Left colon (tissue), 2 donors: ENCODE measurements around the gene PLA2G6. TPM values are rescaled to one million over a fixed set of nuclear protein-coding genes. Genes with fewer than 3 reads are reported as not detected.

Experiments
- ATAC-seq: fragments of 200-7000 bp; cut with Tn5 transposase; one replicate; pipeline ENCODE4 v1.9.1; 2020; ENCODE audit warnings: mild to moderate bottlenecking, moderate library complexity
- DNase-seq, 2 donors: peaks; one replicate each; pipeline ENCODE4 v3.0.0-alpha.2; 2020
- intact Hi-C, 2 donors: fragments of 100-400 bp; cut with DNase I in 1 of 2; cut with micrococcal nuclease in 1 of 2; formaldehyde crosslinking; loops; one replicate each; pipeline versions ENCODE4 v1.11.2 to v1.14.0; 2022; cut with DNase I, micrococcal nuclease
- total RNA-seq, 2 donors: library from RNA; stranded (reverse); fragmentation: NEBNext Ultra II Directional; extraction: Animal tissue kit (Norgen Biotek cat#: 25700); gene quantifications; one replicate each; pipeline ENCODE4 v1.2.1, GENCODE V29; 2021
- donor health status: DM: no; HTN: no; CAD: no.
- donor health status: DM: yes; HTN: yes; CAD: no.

Gene PLA2G6
- total RNA-seq, 2 donors from 2014 or later, result 21.2 to 24.9 TPM

DNA sequence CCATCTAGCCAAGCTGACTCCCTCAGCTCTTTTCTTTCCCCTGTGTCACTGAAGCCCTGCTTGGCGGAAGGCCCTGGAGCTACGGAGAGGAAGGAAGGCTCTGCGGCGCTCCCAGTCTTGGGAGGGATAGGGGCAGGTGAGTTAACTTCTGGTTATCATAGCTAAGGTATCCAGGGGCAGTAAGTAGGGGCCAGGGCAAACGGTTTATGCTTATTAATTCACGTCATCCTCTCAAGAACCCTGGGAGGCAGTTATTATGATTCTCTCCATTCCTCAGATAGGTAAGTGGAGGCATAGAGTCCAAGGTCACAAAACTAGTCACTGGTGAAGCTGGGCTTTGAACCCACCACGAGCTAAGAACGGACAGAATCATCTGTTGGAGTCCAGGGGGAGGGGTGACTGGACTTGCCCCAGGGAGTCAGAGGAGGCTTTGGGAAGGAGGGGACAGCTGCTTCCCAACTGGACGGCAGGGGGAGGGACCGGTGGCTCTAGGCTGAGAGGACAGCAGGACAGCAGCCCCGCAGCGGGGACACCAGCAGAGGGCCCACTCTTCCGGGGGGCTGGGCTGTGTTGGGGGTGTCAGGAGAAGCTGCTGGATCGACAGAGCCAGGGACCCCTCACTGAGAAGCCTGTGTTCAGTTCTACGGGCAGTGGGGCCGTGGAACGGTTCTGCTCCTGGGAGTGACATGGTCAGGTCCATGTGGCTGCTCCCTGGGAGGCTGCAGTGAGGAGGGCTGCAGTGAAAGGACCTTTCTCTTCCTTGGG, 74.6 kb downstream of the PLA2G6 start:
- intact Hi-C loops, result no loop called here
- ATAC-seq (no peak), DNase-seq (no peak)

DNA sequence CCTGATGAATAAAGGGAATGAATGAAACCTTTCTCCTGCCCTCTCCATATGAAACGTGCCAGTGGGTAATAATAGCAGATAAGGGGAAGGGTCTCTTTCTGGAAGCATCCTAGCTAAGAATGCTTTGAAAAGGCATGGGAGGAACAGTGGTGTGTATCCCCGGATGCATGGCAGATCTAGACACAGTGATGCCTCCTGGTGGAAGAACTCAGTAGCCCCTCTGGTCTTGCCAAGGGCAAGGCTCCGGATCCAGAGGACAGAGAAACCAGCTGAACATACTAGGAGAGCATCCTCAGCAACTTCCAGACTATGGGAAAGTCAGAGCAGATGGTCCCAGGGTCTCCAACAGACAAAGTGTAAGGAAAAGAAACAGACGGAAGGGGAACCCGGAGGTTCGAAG, 77.5 kb downstream of the PLA2G6 start:
- intact Hi-C loops, result no loop called here
- ATAC-seq (no peak), DNase-seq (no peak)

DNA sequence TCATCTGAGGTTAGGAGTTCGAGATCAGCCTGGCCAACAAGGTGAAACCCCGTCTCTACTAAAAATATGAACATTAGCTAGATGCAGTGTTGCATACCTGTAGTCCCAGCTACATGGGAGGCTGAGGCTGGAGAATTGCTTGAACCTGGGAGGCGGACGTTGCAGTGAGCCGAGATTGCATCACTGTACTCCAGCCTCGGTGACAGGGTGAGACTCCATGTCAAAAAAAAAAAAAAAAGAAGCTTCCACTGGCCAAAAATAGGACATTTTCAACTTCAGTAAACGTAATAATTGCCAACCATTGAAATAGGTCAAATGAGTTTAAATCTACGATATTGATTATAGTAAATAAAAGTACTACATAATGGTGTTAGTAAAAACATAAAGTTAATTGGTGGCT, 78.0 kb downstream of the PLA2G6 start:
- no peak for DNase-seq

DNA sequence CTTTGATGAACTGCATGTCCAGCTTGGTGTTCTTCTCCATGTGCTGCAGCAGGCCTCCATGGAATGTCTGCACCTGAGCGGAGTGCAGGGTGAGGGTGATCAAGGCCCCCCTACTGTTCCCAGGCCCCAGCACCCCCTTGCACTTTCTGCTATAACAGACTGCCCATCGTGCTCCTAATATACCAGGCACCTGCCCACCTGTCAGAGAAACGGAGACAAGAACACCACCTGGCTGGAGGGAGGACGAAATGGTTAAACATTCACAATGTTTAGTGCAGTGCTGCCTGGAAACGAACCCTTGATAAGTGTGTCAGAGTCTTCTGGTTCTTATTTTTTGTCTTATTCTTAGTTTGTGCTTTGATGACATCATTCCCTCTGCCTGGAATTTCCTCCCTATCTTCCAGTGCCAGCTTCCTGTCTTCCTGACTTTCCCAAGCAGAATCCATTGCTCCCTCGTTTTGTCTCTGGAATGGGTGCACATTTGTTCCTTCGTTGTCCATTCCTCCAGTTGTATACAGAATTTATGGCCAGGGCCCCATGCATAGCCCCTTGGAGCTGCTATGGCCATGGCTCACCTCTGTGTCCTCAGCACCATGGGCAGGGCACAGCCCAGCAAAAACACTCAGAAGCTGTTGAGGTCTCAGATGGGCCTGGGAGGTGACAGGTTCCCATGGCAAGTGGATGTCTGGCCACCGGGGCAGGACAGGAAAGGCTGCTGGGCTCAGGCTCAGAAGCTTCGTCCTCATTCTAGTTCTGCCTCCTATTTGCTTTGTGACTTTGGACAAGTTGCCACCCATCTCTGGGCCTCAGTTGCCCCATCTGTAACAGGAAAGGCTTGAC, 83.0 kb downstream of the PLA2G6 start:
- DNase-seq, result no peak
- peak; percentile 21 for ATAC-seq
- intact Hi-C loops, result no loop called here

More for the DNA sequence above, 78.0 kb downstream of the PLA2G6 start:
- ATAC-seq, result no peak
- intact Hi-C loops, result no loop called here

DNA sequence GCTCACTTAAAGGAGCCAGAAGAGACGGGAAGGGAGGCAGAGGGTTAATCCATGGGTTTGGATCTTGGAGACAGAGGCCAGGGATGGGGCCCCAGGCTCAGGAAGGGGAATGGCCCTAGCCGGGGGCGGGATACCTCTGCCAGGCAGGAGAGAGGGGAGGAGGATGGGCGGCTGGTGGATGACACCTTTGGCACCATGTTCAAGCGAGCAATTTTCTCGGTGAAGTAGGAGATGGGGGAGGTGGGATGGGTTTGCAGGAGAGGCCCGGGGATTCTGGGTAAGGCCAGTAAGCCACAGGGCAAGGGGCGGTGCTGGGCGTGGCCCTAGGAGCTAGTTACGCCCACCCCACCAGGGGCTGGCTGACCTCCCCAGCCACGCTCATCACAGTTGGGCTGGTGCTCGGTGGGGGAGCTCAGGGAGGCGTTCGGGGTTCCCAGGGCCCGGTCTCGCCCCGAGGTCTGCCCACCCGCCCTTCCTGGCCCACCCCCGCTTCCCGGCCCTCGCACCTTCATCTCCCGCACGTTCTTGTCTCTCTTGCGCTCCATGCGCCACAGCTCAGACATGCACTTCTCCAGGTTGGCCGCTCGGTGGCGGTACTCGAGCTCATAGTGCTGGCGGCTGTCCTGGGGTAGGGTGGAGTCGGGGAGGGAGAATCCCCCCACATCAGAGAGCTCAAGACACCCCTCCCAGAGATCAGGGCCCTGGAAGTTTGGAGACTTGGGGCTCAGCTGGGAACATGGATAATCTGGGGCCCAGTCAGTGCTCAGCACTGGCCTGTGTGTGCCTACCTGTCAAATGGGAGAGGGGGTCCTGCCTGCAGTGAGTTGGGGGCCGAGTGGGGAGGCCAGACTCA, 83.8 kb downstream of the PLA2G6 start:
- intact Hi-C loops, result no loop called here
- DNase-seq (no peak), ATAC-seq (peak; percentile 41)

DNA sequence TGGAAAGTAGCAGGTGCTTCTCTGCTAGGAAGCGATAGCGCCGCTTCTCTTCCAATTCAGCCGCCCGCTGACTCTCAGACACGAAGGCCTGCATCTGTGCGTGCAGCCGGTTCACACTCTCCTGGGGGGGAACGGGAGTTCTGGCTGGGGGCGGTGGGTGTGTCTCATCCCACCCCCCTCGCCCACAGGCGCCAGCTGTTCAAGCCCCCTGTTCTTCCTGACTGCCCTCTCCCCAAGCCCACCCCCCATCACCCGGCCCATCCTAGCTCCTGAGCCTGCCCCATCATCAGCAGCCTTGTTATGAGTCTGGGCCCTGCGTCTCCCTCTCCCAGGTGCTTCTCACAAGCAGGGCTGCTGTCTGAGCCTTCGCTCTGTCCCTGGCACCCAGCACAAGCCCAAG, 84.6 kb downstream of the PLA2G6 start:
- ATAC-seq (no peak), DNase-seq (no peak)
- intact Hi-C loops, result no loop called here

DNA sequence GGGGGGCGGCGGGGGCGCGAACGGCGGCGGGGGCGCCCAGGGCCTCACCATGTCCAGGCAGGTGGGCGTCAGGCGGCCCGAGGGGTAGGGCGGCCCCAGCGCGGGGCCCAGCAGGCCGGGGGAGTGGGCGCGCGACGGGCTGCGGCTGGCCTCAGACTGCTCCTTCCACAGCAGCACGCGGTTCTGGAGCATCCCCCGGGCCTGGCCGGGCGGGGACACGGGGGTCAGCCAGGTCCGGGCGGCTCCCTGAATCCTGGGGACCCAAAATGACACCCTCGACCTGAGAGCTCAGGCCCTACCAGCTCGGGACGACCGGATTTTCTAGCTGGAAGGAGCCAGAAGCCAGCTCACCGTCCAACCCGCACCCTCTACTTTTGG, 92.2 kb downstream of the PLA2G6 start:
- ATAC-seq, result no peak
- intact Hi-C loops, result no loop called here
- DNase-seq, result no peak

DNA sequence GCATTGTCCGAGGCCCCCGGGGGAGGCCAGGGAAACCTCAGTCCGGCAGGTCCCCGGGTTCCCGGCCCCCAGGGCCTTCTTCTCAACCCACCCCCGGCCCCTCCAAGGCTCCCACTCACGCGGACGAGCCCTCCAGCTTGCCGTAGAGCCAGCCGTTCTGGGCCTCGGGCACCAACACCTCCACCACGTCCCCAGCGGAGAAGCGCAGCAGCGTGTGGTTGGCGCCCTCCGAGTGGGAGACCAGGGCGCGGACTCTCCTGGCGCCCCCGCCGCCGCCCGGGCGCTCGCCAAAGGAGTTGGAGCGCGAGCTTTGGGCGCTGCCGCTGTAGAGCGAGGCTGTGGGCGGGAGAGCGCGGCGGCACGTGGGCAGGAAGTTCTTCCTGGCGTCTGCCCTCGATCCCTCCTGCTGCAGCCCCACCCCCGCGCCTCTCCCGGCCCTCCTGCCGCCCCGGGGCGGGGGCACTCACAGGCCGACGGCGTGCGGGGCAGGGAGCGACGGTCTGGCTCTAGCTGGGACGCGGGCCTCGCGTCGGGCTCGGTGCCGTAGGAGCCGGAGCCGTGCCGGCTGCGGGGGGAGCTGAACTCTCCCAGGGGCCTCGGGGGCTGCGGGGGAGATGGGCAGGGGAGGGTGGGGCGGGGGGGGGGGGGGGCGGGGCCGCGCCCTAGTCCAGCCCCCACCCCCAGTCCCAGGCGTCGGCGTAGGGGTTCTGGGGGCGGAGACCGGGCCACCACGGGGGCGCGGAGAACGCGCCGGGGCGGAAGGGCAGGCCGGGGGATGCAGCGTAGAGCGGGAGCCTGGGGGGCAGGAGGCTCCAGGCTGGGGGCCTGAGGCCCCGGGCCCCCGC, 92.8 kb downstream of the PLA2G6 start:
- ATAC-seq, result no peak
- no peak for DNase-seq
- intact Hi-C loops, result no loop called here

DNA sequence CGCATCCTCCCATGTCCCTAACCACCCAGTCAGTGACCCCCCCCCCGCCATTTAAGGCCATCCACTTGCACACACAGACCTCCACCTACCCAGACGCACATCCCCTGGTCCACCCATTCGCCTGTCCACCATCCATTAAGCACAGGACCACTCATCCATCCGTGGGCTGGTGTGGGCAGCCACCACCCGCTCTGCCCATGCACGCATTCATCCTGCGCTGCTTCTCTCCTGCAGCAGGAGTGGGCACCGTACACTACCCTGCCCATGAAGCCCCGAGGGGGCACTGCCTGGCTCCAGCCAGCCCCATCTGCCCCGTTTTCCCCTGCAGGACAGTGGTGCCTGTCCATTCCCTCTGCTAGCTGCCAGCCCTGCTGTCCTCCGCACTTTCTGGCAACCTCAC, 93.8 kb downstream of the PLA2G6 start:
- DNase-seq, result no peak
- intact Hi-C loops, result no loop called here
- no peak for ATAC-seq

DNA sequence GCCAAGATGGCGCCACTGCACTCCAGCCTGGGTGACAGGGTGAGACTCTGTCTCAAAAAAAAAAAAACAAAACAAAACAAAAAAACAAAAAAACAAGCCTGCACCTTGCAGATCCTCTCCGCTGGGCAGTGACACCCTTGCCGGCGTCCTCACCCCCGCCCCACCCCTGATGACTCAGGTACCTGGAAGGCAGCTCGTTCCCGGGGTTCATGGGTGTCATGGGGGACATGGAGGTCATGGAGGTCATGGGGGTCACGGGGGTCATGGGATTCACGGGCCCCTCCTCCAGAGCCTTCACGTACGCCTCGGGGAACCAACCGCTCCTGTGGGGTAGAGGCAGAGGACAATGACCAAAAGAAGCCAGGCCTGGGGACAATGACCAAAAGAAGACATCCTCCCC, 94.7 kb downstream of the PLA2G6 start:
- intact Hi-C loops, result no loop called here

DNA sequence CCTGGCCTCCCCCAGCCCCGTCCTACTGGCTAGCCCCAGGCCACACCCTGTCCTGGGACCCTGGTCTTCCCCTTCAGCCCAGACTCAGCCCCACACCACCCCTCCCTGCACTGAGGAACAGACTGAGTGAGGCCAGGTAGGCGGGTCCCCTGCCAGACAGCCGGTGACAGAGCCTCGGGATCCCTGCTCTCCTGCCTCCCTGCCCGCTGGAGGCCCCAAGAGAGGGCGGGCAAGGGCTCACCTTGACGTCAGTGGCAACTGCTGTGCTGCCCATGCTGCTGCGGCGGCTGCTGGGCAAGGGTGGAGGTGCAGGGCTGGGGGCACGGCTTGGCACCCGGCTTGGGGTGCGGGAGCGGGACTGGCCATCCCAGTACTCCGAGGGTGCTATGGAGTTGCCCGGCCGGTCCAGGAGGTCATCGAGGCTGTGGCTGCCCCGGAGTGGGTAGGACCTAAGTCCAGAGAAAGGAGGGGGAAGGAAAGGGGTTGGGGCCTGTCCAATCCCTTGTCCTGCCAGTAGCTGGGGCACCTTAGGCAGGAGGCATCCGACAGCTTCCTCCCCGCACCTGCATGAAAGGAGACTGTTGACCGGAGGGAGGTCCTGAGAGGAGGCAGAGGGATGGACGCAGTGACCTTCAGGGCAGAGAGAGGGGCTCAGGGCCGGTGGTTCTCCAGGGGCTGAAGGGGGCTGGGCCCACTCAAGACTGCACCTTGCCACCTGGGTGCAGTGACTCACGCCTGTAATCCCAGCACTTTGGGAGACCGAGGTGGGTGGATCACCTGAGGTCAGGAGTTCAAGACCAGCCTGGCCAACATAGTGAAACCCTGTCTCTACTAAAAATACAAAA, 95.4 kb downstream of the PLA2G6 start:
- no peak for DNase-seq
- intact Hi-C loops, result no loop called here
- ATAC-seq, result no peak

More for the DNA sequence above, 94.7 kb downstream of the PLA2G6 start:
- ATAC-seq, result no peak
- DNase-seq, result no peak

DNA sequence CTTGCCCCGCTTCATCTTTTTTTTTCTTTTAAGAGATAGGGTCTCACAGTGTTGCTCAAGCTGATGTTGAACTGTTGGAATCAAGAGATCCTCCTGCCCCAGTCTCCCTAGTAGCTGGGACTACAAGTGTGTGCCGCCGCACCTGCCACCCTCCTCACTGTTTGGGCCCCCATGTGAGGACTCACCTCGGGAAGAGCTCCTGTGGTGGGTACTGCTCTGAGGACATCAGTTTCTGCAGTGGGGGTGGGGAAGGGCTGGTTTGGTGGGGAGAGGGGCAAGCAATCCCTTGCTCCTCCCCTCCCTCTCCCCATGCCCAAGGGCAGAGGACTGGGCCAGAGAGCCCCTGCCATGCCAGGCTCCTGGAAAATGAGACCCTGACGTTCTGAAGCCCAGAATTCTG, 96.1 kb downstream of the PLA2G6 start:
- ATAC-seq (no peak), DNase-seq (no peak)
- intact Hi-C loops, result no loop called here

DNA sequence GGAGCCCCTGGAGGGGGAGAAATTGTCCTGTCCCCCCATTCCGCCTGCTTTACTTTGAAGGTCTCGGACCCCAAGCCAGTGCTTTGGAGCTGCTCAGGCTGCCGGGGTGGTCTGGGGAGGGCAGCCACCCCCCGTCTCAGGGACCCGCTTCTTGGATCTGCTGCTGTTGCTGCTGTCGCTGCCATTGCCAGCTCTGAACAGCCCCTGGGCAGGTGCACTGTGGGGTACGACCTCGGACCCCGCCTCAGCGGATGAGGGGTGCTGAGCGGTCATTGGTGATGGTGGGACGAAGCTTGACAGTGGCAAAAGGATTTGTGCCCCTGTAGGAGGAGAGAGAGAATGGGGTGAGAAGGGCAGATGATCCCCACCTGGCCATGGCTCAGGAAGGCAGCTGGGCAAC, 96.6 kb downstream of the PLA2G6 start:
- DNase-seq (no peak), ATAC-seq (no peak)
- intact Hi-C loops, result no loop called here

DNA sequence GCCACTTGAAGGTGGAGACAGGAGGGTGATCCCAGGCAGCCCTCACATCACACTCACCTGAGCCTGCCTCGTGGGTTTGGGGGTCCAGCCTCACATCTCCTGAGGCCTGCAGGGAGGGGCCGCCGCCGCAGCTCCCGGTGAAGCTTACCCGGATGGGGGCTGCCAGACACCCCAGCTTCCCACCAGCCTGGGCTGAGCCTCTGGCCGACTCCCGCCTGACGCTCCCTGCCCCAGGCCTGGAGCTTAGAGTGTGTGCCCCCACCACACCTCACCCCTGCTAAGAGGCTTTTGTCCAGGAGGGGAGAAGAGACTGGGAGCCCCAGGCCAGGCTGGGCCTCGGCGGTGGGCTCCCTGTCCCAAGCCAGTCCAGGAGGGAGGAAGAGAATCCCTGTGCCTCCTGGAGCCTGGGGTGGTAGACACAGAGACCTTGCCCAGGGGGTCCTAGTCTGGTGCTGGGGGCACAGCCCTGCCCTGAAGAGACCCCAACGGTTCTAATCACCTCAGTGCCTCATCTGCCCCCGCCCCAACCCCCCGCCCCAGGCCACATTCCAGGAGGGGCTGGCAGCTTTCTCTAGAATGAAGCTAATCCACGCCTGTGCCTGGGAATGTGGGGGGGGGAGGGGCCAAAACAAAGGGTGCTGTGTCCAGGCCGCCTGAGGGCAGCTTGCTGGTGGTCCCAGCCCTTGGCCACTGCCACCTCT, 97.5 kb downstream of the PLA2G6 start, which contains the start of gene SLC16A8:
SLC16A8 (minus strand) TSS at position 254 of the 701 bp plus-strand sequence. CDS start 1,311 bp downstream, outside the sequence.
- ATAC-seq (no peak), DNase-seq (no peak)
- intact Hi-C loops, result no loop called here

DNA sequence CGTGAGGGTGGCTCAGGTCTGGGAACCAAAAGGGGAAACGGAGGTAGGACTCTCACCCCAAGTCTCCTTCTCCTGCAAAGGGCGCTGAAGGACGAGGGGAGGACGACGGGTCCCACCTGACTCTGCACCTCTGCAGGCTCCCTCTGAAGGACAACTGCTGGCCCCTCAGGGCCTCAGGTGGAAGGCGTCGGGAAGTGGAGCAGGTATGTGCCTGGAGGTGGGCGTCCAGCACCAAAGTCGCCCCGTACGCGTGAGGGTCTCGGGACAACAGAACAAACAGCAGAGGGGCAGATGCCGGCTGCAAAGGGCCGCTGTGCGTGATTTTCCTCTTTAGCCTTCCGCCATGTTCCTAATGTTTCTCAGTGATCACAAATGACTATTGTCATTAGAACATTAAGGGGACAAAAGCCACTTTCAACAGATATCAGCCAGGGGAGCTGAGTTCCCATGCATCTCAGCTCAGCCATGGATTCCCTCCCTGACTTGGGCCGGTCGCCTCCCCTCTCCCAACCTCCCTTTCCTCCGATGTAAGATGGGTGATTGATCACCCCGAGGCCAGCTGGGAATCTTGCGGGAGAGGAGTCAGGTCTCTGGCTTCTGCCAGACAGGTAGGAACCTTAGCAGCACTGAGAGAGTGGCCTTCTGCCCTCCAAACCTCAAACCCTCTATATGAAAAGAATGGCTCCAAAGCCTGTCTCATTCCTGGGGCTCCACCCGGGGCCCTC, 98.5 kb downstream of the PLA2G6 start:
- intact Hi-C loops, result no loop called here
- DNase-seq, result no peak
- no peak for ATAC-seq
